Activated T-cell treated with anti-CD3 and anti-CD28 coated beads, Interleukin-2, amount 50 U/mL, for 72 hours (primary cell): ENCODE measurements around the gene CHCHD10. TPM values are rescaled to one million over a fixed set of nuclear protein-coding genes. Genes with fewer than 3 reads are reported as not detected.
A peak's percentile ranks its signal among the peaks of the same experiment; 100 is the strongest.

Experiments
- ATAC-seq, 2 donors: fragments of 150-1000 bp; cut with Tn5 transposase; replicated peaks in 1 of 2; 2 replicates each; pipeline ENCODE4 v1.10.0; 2021; ENCODE audit warnings: moderate library complexity in 2 of 2, mild to moderate bottlenecking in 1 of 2
- DNase-seq, 2 donors: peaks; one replicate each; pipeline ENCODE4 v3.0.0; 2021 to 2022; ENCODE audit warnings: mixed read lengths in 1 of 2
- H3K27ac Mint-ChIP-seq: one replicate; pipeline ENCODE4 v1.8.0; 2022; ENCODE audit warnings: mild to moderate bottlenecking, moderate library complexity, mixed read lengths
- H3K27me3 Mint-ChIP-seq: one replicate; pipeline ENCODE4 v1.8.0; 2022; ENCODE audit warnings: low read depth, mixed read lengths
- H3K36me3 Mint-ChIP-seq, 2 donors: one replicate each; pipeline ENCODE4 v1.8.0; 2022; ENCODE audit warnings: mixed read lengths in 2 of 2, mild to moderate bottlenecking in 1 of 2; ENCODE audit not compliant: insufficient read depth in 2 of 2
- H3K4me1 Mint-ChIP-seq: one replicate; pipeline ENCODE4 v1.8.0; 2022; ENCODE audit warnings: low read depth, mixed read lengths
- H3K4me3 Mint-ChIP-seq, 2 donors: one replicate each; pipeline ENCODE4 v1.8.0; 2022; ENCODE audit warnings: mild to moderate bottlenecking in 2 of 2, mixed read lengths in 2 of 2, moderate library complexity in 2 of 2
- H3K9me3 Mint-ChIP-seq, 2 donors: one replicate each; pipeline ENCODE4 v1.8.0; 2022; ENCODE audit warnings: mixed read lengths in 2 of 2
- total RNA-seq, 2 donors: library from RNA; stranded (reverse); gene quantifications; one replicate each; pipeline ENCODE4 v1.2.3, GENCODE V29; 2022

CHCHD10 gene
- total RNA-seq, 2 donors from 2014 or later = 54.4 to 62.5 TPM

DNA sequence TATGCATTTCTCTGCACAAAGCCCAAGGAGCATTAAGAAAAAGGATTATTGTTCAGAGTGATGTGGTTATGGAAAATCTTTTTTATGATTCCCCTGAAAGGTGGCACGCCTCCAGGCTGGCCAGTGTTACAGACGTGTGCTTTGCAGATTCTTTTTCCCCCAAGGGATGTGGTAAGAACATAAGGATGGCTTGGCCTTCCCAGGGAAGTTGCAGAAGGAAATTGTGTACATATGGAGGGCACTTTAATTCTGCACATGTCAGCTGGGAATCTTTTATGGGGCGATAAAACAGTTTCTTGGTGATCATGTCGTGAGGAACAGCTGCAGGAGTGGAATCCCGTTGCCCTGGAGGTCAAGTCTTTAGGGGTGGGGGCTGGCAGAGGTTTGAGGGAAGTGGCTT, 28.7 kb upstream of the CHCHD10 start:
- no peak for DNase-seq
- no peak for ATAC-seq
- peaks cover 6 to 11% of the 10 kb centered on the region in 2 donors for H3K36me3 Mint-ChIP-seq
- H3K9me3 Mint-ChIP-seq = no peaks in the 10 kb centered on the region
- H3K4me3 Mint-ChIP-seq = no peak overlapping the region
- H3K4me1 Mint-ChIP-seq = no peaks in the 10 kb centered on the region
- H3K27ac Mint-ChIP-seq = no peak overlapping the region
- H3K27me3 Mint-ChIP-seq = no peaks in the 10 kb centered on the region

DNA sequence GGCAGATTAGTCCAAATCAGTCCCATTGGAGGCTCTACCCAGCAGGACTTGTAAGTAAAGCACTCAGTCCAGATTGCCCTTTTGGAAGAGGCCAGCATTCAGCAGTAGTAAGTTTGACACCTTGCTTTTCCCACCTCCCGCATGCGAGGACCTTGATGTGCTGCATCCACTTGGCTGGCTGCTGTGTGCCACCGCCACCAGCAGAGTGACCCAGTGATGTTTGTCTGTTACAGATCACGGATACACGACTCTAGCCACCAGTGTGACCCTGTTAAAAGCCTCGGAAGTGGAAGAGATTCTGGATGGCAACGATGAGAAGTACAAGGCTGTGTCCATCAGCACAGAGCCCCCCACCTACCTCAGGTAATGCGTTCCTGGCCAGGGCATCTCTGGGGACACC, 25.6 kb upstream of the CHCHD10 start:
- Mint-ChIP-seq H3K4me1 (peaks cover 17% of the 10 kb centered on the region), H3K36me3 (peaks cover 2 to 5% of the 10 kb centered on the region in 2 donors), H3K4me3 (no peak overlapping the region), H3K27me3 (no peaks in the 10 kb centered on the region), H3K27ac (no peak overlapping the region), H3K9me3 (no peaks in the 10 kb centered on the region)
- ATAC-seq (no peak), DNase-seq (no peak)

DNA sequence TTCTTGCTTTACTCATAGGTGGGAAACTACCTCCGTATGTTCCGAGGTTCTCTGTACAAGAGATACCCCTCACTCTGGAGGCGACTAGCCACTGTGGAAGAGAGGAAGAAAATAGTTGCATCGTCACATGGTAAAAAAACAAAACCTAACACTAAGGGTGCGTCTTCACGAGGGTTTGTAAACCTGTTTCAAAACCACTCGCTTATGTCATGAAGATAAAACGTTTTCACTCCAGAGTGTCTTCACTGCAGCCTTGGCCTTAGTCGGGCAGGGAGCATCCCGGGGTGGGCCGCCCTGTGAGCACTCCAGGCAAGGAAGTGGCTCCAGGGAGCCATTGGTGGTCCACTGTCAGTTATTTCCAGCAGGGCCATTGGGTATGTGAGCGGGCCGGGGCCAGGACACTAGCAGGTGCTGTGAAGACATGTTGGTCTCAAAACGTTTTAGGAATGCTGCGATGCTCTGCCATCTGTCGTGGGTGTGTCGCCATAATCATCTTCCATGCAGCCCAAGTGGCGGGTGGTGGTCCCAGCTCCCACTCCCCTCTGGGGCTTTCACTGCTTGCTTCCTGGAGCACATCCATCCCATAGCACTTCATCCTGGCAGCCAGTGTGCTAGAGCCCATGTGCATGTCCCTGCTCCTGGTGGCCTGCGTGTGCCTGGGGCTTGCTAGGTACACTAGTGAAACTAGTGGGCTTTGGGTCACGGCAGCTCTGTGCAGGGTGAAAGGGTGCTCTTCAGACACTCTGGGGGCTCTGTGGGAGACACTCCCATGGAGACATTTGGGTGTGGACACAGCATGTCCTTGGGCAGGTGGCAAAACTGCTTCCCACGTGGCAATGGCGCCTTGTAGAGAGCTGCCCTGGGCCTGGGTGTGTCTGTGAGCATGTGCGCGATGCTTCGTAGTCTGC, 24.2 kb upstream of the CHCHD10 start:
- ATAC-seq (no peak), DNase-seq (no peak)
- Mint-ChIP-seq H3K27me3 (no peaks in the 10 kb centered on the region), H3K4me1 (peaks cover 25% of the 10 kb centered on the region), H3K4me3 (no peak overlapping the region), H3K36me3 (peaks cover 2 to 5% of the 10 kb centered on the region in 2 donors), H3K9me3 (no peaks in the 10 kb centered on the region), H3K27ac (no peak overlapping the region)

DNA sequence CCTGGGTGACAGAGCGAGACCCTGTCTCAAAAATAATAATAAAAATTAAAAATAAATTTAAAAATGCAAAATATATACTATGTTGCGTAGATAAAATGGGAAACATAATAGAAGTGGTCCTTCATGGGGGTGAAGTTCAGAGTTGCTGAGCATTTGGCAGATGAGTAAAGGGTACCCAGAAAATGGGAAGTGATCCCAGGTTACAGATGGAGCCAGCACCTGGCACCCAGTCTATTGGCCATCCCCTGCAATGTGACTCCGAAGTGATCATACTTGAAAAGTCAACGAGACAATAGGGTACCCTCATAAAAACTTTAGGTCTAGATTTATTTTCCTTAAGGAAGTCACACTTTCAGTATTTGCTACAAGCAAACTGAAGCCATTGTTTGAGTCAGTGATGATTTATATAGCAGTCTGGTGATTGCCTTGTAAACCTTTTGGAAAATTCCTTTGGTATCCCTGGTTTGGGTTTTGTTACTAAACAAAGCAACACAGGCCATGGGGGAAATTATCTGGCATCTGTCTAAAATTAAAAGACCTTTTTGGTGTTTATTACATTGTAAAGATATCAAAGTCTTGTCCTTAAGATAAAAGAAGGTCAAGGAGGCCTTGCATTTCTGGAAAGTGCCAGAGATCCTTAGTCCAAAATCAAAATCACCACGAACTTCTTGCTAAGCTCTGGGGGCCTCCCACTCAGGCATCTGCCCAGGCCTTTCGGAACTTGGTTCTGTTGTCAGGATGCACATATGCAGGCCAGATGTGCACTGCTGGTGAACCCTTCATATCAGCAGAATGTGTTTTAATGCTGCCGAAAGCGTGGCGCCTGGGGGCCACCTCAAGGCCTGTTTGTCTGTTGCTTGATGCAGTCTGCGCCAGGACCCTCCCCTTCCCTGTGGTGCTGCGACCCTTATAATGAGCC, 23.3 kb upstream of the CHCHD10 start:
- Mint-ChIP-seq H3K4me3 (no peak overlapping the region), H3K9me3 (no peaks in the 10 kb centered on the region), H3K36me3 (peaks cover 2 to 5% of the 10 kb centered on the region in 2 donors), H3K27me3 (no peaks in the 10 kb centered on the region), H3K27ac (no peak overlapping the region), H3K4me1 (peaks cover 32% of the 10 kb centered on the region)
- DNase-seq (no peak), ATAC-seq (no peak)

DNA sequence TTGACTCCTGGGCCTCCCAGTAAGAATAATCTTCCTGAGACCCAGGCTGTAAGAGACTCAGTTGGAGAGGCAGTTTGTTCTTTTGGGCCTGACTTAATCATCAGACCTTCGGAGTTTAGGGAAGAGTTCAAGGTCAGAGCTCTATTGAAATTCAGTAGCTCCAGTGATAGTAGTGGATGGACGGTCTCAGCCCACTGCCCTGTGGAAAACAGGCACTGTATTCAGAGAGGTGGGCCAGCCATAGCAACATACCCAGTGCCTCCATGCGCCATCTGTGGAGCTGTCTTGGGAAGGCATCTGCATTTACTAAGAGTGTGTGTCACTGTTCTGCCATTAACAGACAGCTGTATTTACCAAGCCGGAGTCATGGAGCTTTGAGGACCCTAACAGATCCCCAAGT, 21.9 kb upstream of the CHCHD10 start:
- no peaks in the 10 kb centered on the region for H3K9me3 Mint-ChIP-seq
- no peak for DNase-seq
- peak overlapping the region in 1 of 2 donors; percentile 29 for H3K4me3 Mint-ChIP-seq
- no peak overlapping the region for H3K27ac Mint-ChIP-seq
- peaks cover 32% of the 10 kb centered on the region for H3K4me1 Mint-ChIP-seq
- peaks cover 2 to 5% of the 10 kb centered on the region in 2 donors for H3K36me3 Mint-ChIP-seq
- H3K27me3 Mint-ChIP-seq = no peaks in the 10 kb centered on the region
- ATAC-seq = no peak

GRCh38 chr22:23789121-23789520, 21.3 kb upstream of the CHCHD10 start:
- H3K4me3 Mint-ChIP-seq = peak overlapping the region in 1 of 2 donors; percentile 29
- H3K4me1 Mint-ChIP-seq = peaks cover 38% of the 10 kb centered on the region
- no peak overlapping the region for H3K27ac Mint-ChIP-seq
- peaks cover 2 to 5% of the 10 kb centered on the region in 2 donors for H3K36me3 Mint-ChIP-seq
- no peaks in the 10 kb centered on the region for H3K9me3 Mint-ChIP-seq
- H3K27me3 Mint-ChIP-seq = no peaks in the 10 kb centered on the region
- no peak for DNase-seq
- ATAC-seq = no peak

- peak overlapping the region; percentile 56 for H3K27ac Mint-ChIP-seq
- peaks cover 38% of the 10 kb centered on the region for H3K4me1 Mint-ChIP-seq
These were observed 20.1 kb upstream of the CHCHD10 start for GRCh38 chr22:23787910-23788309.

DNA sequence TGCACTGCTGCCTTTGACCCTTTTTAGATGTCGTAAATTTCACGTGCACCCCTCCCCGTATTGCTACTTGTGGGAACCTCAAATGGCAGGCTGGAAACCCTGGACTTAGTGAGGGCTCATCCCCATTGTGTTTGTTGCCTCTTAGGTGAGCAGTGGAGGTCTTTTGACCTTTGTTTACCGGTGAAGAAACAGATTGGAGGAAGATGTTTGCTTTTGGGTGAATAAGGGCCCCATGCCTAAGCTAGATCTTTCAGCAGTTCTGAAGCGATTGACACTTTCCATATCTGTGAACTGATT, 19.8 kb upstream of the CHCHD10 start:
- H3K4me1 Mint-ChIP-seq = peaks cover 38% of the 10 kb centered on the region
- ATAC-seq = peak; percentile 27 to 30
- peak overlapping the region; percentile 88 to 90 for H3K4me3 Mint-ChIP-seq
- DNase-seq = no peak
- H3K36me3 Mint-ChIP-seq = no peaks in the 10 kb centered on the region
- no peaks in the 10 kb centered on the region for H3K9me3 Mint-ChIP-seq
- H3K27me3 Mint-ChIP-seq = no peaks in the 10 kb centered on the region
- H3K27ac Mint-ChIP-seq = peak overlapping the region; percentile 56

More at GRCh38 chr22:23787910-23788309, 20.1 kb upstream of the CHCHD10 start:
- H3K27me3 Mint-ChIP-seq = no peaks in the 10 kb centered on the region
- DNase-seq (no peak), ATAC-seq (no peak)
- no peaks in the 10 kb centered on the region for H3K9me3 Mint-ChIP-seq
- no peaks in the 10 kb centered on the region for H3K36me3 Mint-ChIP-seq
- peak overlapping the region; percentile 88 to 90 for H3K4me3 Mint-ChIP-seq

DNA sequence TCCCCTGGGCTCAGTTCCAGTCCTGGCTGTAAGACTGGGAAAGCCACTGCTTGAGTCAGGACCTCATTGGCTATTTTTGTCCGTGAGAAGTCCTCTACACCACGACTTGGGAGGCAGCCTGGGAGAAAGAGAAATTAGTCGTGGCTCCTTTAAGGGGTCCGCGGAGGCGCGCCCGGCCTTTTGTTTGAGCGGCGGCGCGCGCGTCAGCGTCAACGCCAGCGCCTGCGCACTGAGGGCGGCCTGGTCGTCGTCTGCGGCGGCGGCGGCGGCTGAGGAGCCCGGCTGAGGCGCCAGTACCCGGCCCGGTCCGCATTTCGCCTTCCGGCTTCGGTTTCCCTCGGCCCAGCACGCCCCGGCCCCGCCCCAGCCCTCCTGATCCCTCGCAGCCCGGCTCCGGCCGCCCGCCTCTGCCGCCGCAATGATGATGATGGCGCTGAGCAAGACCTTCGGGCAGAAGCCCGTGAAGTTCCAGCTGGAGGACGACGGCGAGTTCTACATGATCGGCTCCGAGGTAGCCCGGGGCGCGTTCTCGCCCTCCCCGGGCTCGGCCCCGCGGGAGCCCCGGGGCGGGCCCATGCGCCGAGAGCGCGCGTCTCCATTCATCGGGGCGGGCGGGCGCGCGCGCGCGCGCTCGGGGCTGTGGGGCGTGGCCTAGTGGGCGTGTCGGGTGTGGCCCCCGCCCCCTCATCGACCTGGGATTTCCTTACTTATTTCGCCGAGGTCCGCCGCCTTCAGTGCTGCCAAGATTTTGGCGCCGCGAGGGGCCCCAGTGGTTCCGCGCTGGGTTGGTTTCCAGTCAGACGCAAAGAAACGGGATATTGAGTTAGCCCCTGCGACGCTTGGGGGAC, 19.2 kb upstream of the CHCHD10 start, which contains the start of gene SMARCB1:
SMARCB1 (plus strand) TSS at position 215 of the 848 bp plus-strand sequence; CDS start at position 419, 204 bp downstream.
- H3K27me3 Mint-ChIP-seq = no peaks in the 10 kb centered on the region
- H3K9me3 Mint-ChIP-seq = no peaks in the 10 kb centered on the region
- H3K4me1 Mint-ChIP-seq = peaks cover 38% of the 10 kb centered on the region
- peak within 1 kb of the TSS; percentile 88 to 90 for H3K4me3 Mint-ChIP-seq
- H3K36me3 Mint-ChIP-seq = no peaks in the 10 kb centered on the region
- H3K27ac Mint-ChIP-seq = peak within 1 kb of the TSS; percentile 95
- ATAC-seq = peak; percentile 85 to 88
- DNase-seq = peak; percentile 88 to 91

GRCh38 chr22:23786261-23786710, 18.5 kb upstream of the CHCHD10 start:
- DNase-seq (no peak), ATAC-seq (peak; percentile 2 to 6)
- Mint-ChIP-seq H3K36me3 (no peaks in the 10 kb centered on the region), H3K4me3 (peak overlapping the region; percentile 88 to 90), H3K27me3 (no peaks in the 10 kb centered on the region), H3K9me3 (no peaks in the 10 kb centered on the region), H3K27ac (peak overlapping the region; percentile 95), H3K4me1 (peaks cover 38% of the 10 kb centered on the region)

GRCh38 chr22:23784215-23784732, 16.5 kb upstream of the CHCHD10 start:
- Mint-ChIP-seq H3K36me3 (no peaks in the 10 kb centered on the region), H3K4me1 (peaks cover 31% of the 10 kb centered on the region), H3K9me3 (no peaks in the 10 kb centered on the region), H3K27me3 (no peaks in the 10 kb centered on the region), H3K27ac (no peak overlapping the region), H3K4me3 (no peak overlapping the region)
- DNase-seq = no peak
- ATAC-seq = no peak
